Ascending aorta (tissue), 2 donors: ENCODE measurements around the gene CALR3. TPM values are rescaled to one million over a fixed set of nuclear protein-coding genes. Genes with fewer than 3 reads are reported as not detected.

Experiments used
- DNase-seq, 2 donors: peaks; one replicate each; pipeline ENCODE4 v3.0.0-alpha.2; 2019; ENCODE audit warnings: low spot score in 2 of 2
- H3K27ac ChIP-seq, 2 donors: fragments of 200-600 bp; sonication (generic); one replicate each; pipeline ENCODE4 v1.5.1; 2016 to 2017; ENCODE audit warnings: mild to moderate bottlenecking in 1 of 2
- H3K27me3 ChIP-seq: fragments of 200-600 bp; sonication (generic); one replicate; pipeline ENCODE4 v1.5.1; 2017
- H3K36me3 ChIP-seq, 2 donors: fragments of 200-600 bp; sonication (generic); one replicate each; pipeline ENCODE4 v1.5.1; 2016
- H3K4me1 ChIP-seq, 2 donors: fragments of 200-600 bp; sonication (generic); one replicate each; pipeline ENCODE4 v1.5.1; 2016 to 2017; ENCODE audit warnings: mild to moderate bottlenecking in 1 of 2
- H3K4me3 ChIP-seq, 2 donors: fragments of 200-600 bp; sonication (generic); one replicate each; pipeline ENCODE4 v1.5.1; 2016 to 2017; ENCODE audit warnings: mild to moderate bottlenecking in 1 of 2
- H3K9me3 ChIP-seq, 2 donors: fragments of 200-600 bp; sonication (generic); one replicate each; pipeline ENCODE4 v1.5.1; 2016
- intact Hi-C: fragments of 100-400 bp; cut with DNase I; formaldehyde crosslinking; loops from one replicate; pipeline ENCODE4 v1.15.1; 2023
- total RNA-seq: library from RNA; depleted of rRNA; stranded (reverse); fragments of >200 nt; gene quantifications from one replicate; pipeline ENCODE4 v1.1.0, GENCODE V29; 2016
- TF ChIP-seq, protein P1 (sequence below), 3 experiments: fragments of 200-600 bp in 2 of 3; fragments of 450-650 bp in 1 of 3; sonication (generic) in 2 of 3; IDR thresholded peaks; one replicate each; pipeline ENCODE4 v1.5.1; 2016 to 2019; ENCODE audit warnings: antibody characterized with exemption in 3 of 3, mild to moderate bottlenecking in 1 of 3, moderate library complexity in 1 of 3

CALR3 gene
- total RNA-seq, 1 donor from 2014 or later = not detected

DNA sequence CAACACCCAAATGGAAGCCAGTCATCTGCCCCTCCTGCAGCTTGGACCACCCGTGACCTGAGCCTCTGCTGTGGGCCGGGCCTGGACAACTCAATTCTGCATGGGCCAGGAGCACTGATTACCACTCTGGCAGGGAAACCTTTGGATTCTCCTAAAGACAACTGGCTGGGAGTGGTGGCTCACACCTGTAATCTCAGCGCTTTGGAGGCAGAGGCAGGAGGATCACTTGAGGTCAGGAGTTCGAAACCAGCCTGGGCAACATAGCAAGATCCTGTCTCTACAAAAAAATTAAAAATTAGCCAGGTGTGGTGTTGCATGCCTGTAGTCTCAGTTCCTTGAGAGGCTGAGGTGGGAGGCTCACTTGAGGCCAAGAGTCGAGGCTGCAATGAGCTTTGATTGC is 30.7 kb downstream of the CALR3 start:
- intact Hi-C loops = no loop called here
- Histone ChIP-seq H3K9me3 (no peaks in the 10 kb centered on the region), H3K27ac (no peak overlapping the region), H3K36me3 (peaks cover 0 to 4% of the 10 kb centered on the region in 2 donors), H3K27me3 (no peaks in the 10 kb centered on the region), H3K4me3 (no peak overlapping the region), H3K4me1 (peaks cover 0 to 2% of the 10 kb centered on the region in 2 donors)
- DNase-seq = no peak
- TF ChIP-seq, protein P1, sequence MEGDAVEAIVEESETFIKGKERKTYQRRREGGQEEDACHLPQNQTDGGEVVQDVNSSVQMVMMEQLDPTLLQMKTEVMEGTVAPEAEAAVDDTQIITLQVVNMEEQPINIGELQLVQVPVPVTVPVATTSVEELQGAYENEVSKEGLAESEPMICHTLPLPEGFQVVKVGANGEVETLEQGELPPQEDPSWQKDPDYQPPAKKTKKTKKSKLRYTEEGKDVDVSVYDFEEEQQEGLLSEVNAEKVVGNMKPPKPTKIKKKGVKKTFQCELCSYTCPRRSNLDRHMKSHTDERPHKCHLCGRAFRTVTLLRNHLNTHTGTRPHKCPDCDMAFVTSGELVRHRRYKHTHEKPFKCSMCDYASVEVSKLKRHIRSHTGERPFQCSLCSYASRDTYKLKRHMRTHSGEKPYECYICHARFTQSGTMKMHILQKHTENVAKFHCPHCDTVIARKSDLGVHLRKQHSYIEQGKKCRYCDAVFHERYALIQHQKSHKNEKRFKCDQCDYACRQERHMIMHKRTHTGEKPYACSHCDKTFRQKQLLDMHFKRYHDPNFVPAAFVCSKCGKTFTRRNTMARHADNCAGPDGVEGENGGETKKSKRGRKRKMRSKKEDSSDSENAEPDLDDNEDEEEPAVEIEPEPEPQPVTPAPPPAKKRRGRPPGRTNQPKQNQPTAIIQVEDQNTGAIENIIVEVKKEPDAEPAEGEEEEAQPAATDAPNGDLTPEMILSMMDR (IDR thresholded peaks at IDR 0.05) = no peak

DNA sequence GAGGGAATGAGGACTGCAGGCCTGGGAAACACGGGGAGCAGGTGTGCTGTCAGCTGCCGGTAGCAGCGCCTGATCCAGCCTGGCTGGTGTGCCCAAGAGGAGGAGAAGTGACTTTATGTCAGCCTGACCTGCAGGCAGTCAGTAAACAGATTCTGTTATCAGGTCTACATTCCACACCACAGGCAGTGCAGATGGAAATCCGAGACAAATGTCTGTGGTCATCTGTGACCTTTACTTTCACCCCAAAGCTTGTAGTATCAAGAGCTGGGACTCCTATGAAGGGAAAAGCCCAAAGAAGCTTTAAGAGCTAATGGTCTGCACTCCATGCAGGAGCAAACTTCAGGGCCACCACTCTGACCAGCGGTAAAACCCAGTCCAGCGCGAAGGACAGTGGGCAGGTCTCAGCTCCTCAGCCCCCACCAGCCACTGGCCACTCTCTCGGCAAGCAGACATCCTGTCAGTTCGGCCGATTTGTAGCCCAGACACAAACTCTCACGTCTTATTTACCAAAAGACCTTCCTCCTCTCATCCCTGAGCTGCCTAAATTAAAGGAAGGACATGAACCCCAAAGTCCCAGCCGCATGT is 31.9 kb downstream of the CALR3 start:
- TF ChIP-seq, protein P1 (IDR thresholded peaks at IDR 0.05) = no peak
- Histone ChIP-seq H3K4me1 (no peaks in the 10 kb centered on the region), H3K36me3 (peaks cover 0 to 4% of the 10 kb centered on the region in 2 donors), H3K4me3 (no peak overlapping the region), H3K27me3 (no peaks in the 10 kb centered on the region), H3K27ac (no peak overlapping the region), H3K9me3 (no peaks in the 10 kb centered on the region)
- no peak for DNase-seq
- intact Hi-C loops = no loop called here

DNA sequence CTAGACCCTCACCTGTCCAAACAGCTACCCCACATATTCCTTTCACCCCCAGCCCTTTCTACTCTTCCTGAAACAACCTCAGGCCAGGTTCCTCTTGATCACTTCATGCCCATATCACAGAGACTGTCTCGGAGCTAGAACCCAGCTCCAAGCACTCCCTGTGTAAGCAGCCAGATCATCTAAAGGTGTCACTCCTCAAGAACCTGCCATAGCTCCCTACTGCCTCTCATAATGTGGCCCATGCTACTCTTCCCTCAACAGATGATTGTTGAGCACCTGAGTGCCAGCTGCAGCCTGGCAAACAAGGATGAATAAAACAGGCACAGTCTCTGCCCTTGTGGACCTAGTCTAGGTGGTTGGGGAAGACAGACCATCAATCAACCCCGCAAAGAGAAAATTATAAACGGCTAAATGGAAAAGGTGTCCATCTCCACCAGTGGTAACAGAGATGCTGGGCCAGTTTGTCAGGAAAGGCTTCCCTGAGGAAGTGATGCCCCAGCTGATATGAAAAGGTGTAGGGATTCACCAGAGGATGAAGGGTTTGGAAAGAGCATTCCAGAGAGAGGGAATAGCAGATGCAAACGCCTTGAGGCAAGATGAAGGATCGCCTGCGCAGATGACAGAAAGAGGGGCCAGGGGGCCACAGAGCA is 32.5 kb downstream of the CALR3 start:
- H3K27ac ChIP-seq = no peak overlapping the region
- H3K9me3 ChIP-seq = no peaks in the 10 kb centered on the region
- DNase-seq = no peak
- intact Hi-C loops = no loop called here
- no peaks in the 10 kb centered on the region for H3K4me1 ChIP-seq
- TF ChIP-seq, protein P1 (IDR thresholded peaks at IDR 0.05) = no peak
- no peak overlapping the region for H3K4me3 ChIP-seq
- H3K27me3 ChIP-seq = no peaks in the 10 kb centered on the region
- H3K36me3 ChIP-seq = peaks cover 0 to 4% of the 10 kb centered on the region in 2 donors

DNA sequence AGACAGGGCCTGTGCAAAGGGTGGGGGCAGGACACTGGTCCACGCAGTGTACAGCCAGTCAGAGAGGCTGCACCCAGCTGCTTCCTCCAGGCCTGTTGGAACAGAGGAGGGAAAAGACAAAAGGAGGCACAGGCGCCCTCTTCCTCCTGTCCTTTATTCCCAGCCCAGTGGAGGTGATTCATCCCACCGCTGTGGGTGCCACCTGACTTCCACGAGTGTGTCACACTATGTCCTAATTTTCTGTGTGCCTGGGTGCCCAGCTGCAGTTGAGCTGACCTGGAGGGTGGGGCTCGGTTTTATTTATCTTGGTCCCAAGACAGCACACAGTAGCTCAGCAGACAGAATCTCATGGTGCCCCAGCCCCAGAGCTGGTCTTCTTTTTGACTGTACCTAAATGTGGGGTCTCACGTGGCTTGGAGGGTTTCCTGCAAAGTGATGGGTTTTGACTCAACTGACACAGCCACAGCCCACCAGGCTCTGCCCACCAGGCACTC is 33.2 kb downstream of the CALR3 start:
- Histone ChIP-seq H3K36me3 (peaks cover 0 to 4% of the 10 kb centered on the region in 2 donors), H3K9me3 (no peaks in the 10 kb centered on the region), H3K4me3 (no peak overlapping the region), H3K27ac (no peak overlapping the region), H3K27me3 (no peaks in the 10 kb centered on the region), H3K4me1 (peaks cover 0 to 3% of the 10 kb centered on the region in 2 donors)
- no peak for DNase-seq
- TF ChIP-seq, protein P1 (IDR thresholded peaks at IDR 0.05) = no peak
- intact Hi-C loops = no loop called here

DNA sequence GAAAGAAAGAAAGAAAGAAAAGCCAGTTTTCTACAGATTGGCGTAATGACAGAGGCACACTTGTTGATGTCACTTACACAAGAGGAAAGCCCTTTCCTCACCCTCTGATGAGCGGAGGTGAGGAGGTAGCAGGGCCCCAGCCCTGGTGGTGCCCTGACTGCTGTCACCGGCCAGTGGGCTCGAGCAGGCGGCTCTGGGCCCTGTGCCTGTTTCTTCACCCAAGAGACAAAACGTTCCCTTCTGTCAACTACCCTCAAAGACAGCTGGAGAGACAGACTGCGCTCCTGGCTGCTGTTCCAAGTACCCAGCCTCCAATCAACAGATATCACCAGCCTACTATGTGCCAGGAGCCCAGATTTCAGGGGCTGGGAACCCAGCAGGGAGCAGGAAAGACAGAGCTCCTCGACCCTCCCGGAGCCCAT is 34.3 kb downstream of the CALR3 start:
- Histone ChIP-seq H3K4me3 (no peak overlapping the region), H3K4me1 (peaks cover 7 to 13% of the 10 kb centered on the region in 2 donors), H3K27ac (no peak overlapping the region), H3K27me3 (no peaks in the 10 kb centered on the region), H3K9me3 (no peaks in the 10 kb centered on the region), H3K36me3 (peaks cover 0 to 4% of the 10 kb centered on the region in 2 donors)
- intact Hi-C loops = no loop called here
- no peak for DNase-seq
- TF ChIP-seq, protein P1 (IDR thresholded peaks at IDR 0.05) = no peak
